Neuronal stem cell (in vitro differentiated cells): Measurements from ENCODE around the gene PAPPA.
A peak's percentile ranks its signal among the peaks of the same experiment; 100 is the strongest.

ENCODE experiments used
- DNase-seq: peaks from one replicate; pipeline ENCODE4 v3.0.0-alpha.2; 2013; ENCODE audit warnings: low spot score
- H2AFZ ChIP-seq: one replicate; pipeline ENCODE4 v1.6.1; 2013; ENCODE audit warnings: mild to moderate bottlenecking, low read length, inconsistent platforms
- H2AK5ac ChIP-seq: 2 replicates; pipeline ENCODE4 v1.6.1; 2013; ENCODE audit warnings: low read depth, mild to moderate bottlenecking, inconsistent platforms, low read length, moderate library complexity, mixed read lengths
- H2BK120ac ChIP-seq: 2 replicates; pipeline ENCODE4 v1.6.1; 2013; ENCODE audit warnings: low read depth, mild to moderate bottlenecking, inconsistent platforms, low read length, moderate library complexity, mixed read lengths
- H2BK12ac ChIP-seq: one replicate; pipeline ENCODE4 v1.6.1; 2013; ENCODE audit warnings: low read length, inconsistent platforms
- H2BK15ac ChIP-seq: 2 replicates; pipeline ENCODE4 v1.6.1; 2013; ENCODE audit warnings: mild to moderate bottlenecking, low read length, inconsistent platforms, mixed read lengths
- H2BK5ac ChIP-seq: one replicate; pipeline ENCODE4 v1.6.1; 2013; ENCODE audit warnings: inconsistent platforms, mild to moderate bottlenecking, low read length, moderate library complexity
- H3K14ac ChIP-seq: one replicate; pipeline ENCODE4 v1.6.1; 2013; ENCODE audit warnings: low read length, inconsistent platforms
- H3K18ac ChIP-seq: 2 replicates; pipeline ENCODE4 v1.6.1; 2013; ENCODE audit warnings: low read length, inconsistent platforms
- H3K23ac ChIP-seq: 2 replicates; pipeline ENCODE4 v1.6.1; 2013; ENCODE audit warnings: low read depth, mild to moderate bottlenecking, mixed read lengths, low read length, inconsistent platforms; ENCODE audit not compliant: poor library complexity
- H3K27ac ChIP-seq: replicated peaks from 3 replicates; pipeline ENCODE4 v1.5.1; 2013; ENCODE audit warnings: low read length, inconsistent platforms
- H3K27me3 ChIP-seq, 3 experiments: 2 replicates each; pipeline ENCODE4 v1.6.1; 2013; ENCODE audit warnings: low read length in 3 of 3, mild to moderate bottlenecking in 2 of 3, inconsistent platforms in 1 of 3, low read depth in 1 of 3, mixed read lengths in 1 of 3, moderate library complexity in 1 of 3; ENCODE audit not compliant: control insufficient read depth in 3 of 3, insufficient read depth in 3 of 3
- H3K36me3 ChIP-seq, 2 donors: replicated peaks in 1 of 2; 2 replicates each; pipeline ENCODE4 v1.6.1; 2013; ENCODE audit warnings: low read length in 2 of 2; ENCODE audit not compliant: control insufficient read depth in 2 of 2, insufficient read depth in 2 of 2
- H3K4ac ChIP-seq: 2 replicates; pipeline ENCODE4 v1.6.1; 2013; ENCODE audit warnings: inconsistent platforms, mild to moderate bottlenecking, low read length, moderate library complexity
- H3K4me1 ChIP-seq, 2 donors: 1 replicate in 1 of 2; 2 replicates in 1 of 2; pipeline ENCODE4 v1.6.1; 2013; ENCODE audit warnings: low read length in 2 of 2, low read depth in 1 of 2; ENCODE audit not compliant: control insufficient read depth in 2 of 2, insufficient read depth in 1 of 2
- H3K4me2 ChIP-seq: one replicate; pipeline ENCODE4 v1.6.1; 2013; ENCODE audit warnings: mild to moderate bottlenecking, low read length, inconsistent platforms; ENCODE audit not compliant: insufficient read depth, poor library complexity, severe bottlenecking
- H3K4me3 ChIP-seq, 2 donors: 2 replicates each; pipeline ENCODE4 v1.5.1; 2013; ENCODE audit warnings: low read length in 2 of 2, mild to moderate bottlenecking in 2 of 2, inconsistent platforms in 1 of 2, moderate library complexity in 1 of 2
- H3K79me1 ChIP-seq: one replicate; pipeline ENCODE4 v1.6.1; 2013; ENCODE audit warnings: low read depth, mild to moderate bottlenecking, inconsistent platforms, low read length, moderate library complexity
- H3K9ac ChIP-seq: one replicate; pipeline ENCODE4 v1.6.1; 2013; ENCODE audit warnings: mild to moderate bottlenecking, low read depth, low read length, inconsistent platforms; ENCODE audit not compliant: poor library complexity
- H3K9me3 ChIP-seq, 2 donors: replicated peaks in 1 of 2; 2 replicates each; pipeline versions ENCODE3 to v1.6.1; 2013; ENCODE audit warnings: low read length in 2 of 2, mild to moderate bottlenecking in 2 of 2, inconsistent platforms in 1 of 2, low read depth in 1 of 2, mixed read lengths in 1 of 2, moderate library complexity in 1 of 2; ENCODE audit not compliant: control insufficient read depth in 2 of 2, insufficient read depth in 1 of 2
- H4K8ac ChIP-seq: one replicate; pipeline ENCODE4 v1.6.1; 2013; ENCODE audit warnings: low read depth, mild to moderate bottlenecking, inconsistent platforms, low read length, moderate library complexity
- H4K91ac ChIP-seq: one replicate; pipeline ENCODE4 v1.6.1; 2013; ENCODE audit warnings: low read length, low read depth, mild to moderate bottlenecking, inconsistent platforms; ENCODE audit not compliant: poor library complexity
- WGBS, 2 donors: extraction: QIAGEN DNeasy Blood & Tissue Kit; methylation state at CpG; one replicate each; pipeline ENCODE4 v1.1.7; 2013; ENCODE audit warnings: missing lambda C conversion rate in 2 of 2, mixed read lengths in 1 of 2; ENCODE audit not compliant: insufficient read length in 2 of 2, insufficient replicate concordance in 1 of 2; ENCODE audit errors: extremely low coverage in 2 of 2; 5-methylcytosine and 5-hydroxymethylcytosine counted together

Gene PAPPA

DNA sequence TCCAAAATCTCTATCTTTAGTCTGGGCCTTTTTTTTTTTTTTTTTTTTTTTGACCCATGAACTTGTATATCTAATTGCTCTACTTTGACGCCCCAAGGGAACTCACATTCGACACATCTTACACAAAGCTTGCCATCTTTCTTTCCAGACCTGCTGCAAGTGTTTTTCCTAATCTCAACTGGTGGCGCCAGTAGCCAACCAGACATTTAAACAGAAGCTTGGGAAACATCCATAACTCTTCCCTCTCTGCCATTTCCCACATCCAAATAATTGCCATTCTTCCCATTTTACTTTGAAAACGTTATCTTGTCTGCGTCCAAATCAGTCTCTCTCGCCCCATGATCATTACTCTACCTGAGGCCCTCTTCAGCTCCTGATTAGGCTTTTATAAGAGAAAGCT is 130.9 kb downstream of the PAPPA start:
- no peak overlapping the region for H3K14ac ChIP-seq
- H4K91ac ChIP-seq: no peak overlapping the region
- no peak overlapping the region for H3K23ac ChIP-seq
- H3K27me3 ChIP-seq: peaks cover 0 to 4% (median 0%) of the 10 kb centered on the region in 3 experiments
- no peak overlapping the region for H2BK15ac ChIP-seq
- H3K18ac ChIP-seq: no peak overlapping the region
- no peak overlapping the region for H2BK12ac ChIP-seq
- H3K4me2 ChIP-seq: no peak overlapping the region
- H3K4me3 ChIP-seq: no peak overlapping the region
- H3K4me1 ChIP-seq: peaks cover 26 to 43% of the 10 kb centered on the region in 2 donors
- no peak overlapping the region for H2BK120ac ChIP-seq
- H3K9me3 ChIP-seq: no peaks in the 10 kb centered on the region
- H3K36me3 ChIP-seq: peaks cover 0 to 6% of the 10 kb centered on the region in 2 donors
- no peak overlapping the region for H2AFZ ChIP-seq
- H3K9ac ChIP-seq: no peak overlapping the region
- DNase-seq: no peak
- H3K27ac ChIP-seq: no peak overlapping the region
- H2BK5ac ChIP-seq: no peak overlapping the region
- no peak overlapping the region for H4K8ac ChIP-seq
- no peaks in the 10 kb centered on the region for H3K79me1 ChIP-seq
- no CpG with 5 or more reads among the region's 6 CpGs for WGBS, 2 donors
- no peak overlapping the region for H2AK5ac ChIP-seq
- no peak overlapping the region for H3K4ac ChIP-seq

DNA sequence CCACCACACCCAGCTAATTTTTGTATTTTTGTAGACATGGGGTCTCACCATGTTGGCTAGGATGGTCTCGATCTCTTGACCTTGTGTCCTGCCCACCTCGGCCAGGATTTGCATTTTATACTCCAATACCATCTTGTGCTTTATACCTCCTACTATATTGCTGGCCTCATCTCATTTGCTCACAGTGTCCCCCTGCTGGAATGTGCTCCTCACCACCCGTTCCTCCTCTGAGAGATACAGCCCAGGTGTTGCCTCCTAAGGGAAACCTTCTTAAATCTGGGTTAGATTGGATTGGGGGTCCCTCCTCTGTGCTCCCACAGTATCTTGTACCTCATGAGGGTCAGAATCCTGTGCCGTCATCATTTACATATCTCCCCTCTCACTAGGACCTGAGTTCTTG is 131.7 kb downstream of the PAPPA start:
- DNase-seq: no peak

GRCh38 chr9:116286297-116286696 is 132.7 kb downstream of the PAPPA start:
- peak; percentile 67 for DNase-seq
- WGBS, 2 donors: no CpG with 5 or more reads among the region's 9 CpGs
- H3K27me3 ChIP-seq: peaks cover 0 to 4% (median 0%) of the 10 kb centered on the region in 3 experiments

More for the DNA sequence above, 131.7 kb downstream of the PAPPA start:
- Histone ChIP-seq H3K27ac (no peak overlapping the region), H2AK5ac (no peak overlapping the region), H3K4me3 (no peak overlapping the region), H3K36me3 (peaks cover 0 to 6% of the 10 kb centered on the region in 2 donors), H3K4me1 (peaks cover 21 to 35% of the 10 kb centered on the region in 2 donors), H3K79me1 (no peaks in the 10 kb centered on the region), H4K91ac (no peak overlapping the region), H3K9ac (no peak overlapping the region), H3K4ac (no peak overlapping the region), H3K9me3 (no peaks in the 10 kb centered on the region), H3K23ac (no peak overlapping the region), H3K14ac (no peak overlapping the region), H2BK120ac (no peak overlapping the region), H4K8ac (no peak overlapping the region), H2BK5ac (no peak overlapping the region), H3K27me3 (peaks cover 0 to 4% (median 0%) of the 10 kb centered on the region in 3 experiments), H2AFZ (no peak overlapping the region), H2BK12ac (no peak overlapping the region), H2BK15ac (no peak overlapping the region), H3K4me2 (no peak overlapping the region), H3K18ac (no peak overlapping the region)
- WGBS, 2 donors: no CpG with 5 or more reads among the region's 4 CpGs

GRCh38 chr9:116287721-116288120 is 134.1 kb downstream of the PAPPA start:
- Histone ChIP-seq H3K27ac (no peak overlapping the region), H3K4me3 (no peak overlapping the region), H3K14ac (no peak overlapping the region), H3K79me1 (no peaks in the 10 kb centered on the region), H3K23ac (no peak overlapping the region), H4K91ac (no peak overlapping the region), H3K9ac (no peak overlapping the region), H2BK5ac (no peak overlapping the region), H3K9me3 (no peaks in the 10 kb centered on the region), H2AK5ac (no peak overlapping the region), H3K36me3 (no peaks in the 10 kb centered on the region), H3K27me3 (peaks cover 0 to 4% (median 0%) of the 10 kb centered on the region in 3 experiments), H2AFZ (no peak overlapping the region), H2BK15ac (no peak overlapping the region), H2BK120ac (no peak overlapping the region), H3K4me2 (no peak overlapping the region), H3K4ac (no peak overlapping the region), H4K8ac (no peak overlapping the region), H3K4me1 (peaks cover 16 to 21% of the 10 kb centered on the region in 2 donors), H2BK12ac (no peak overlapping the region), H3K18ac (no peak overlapping the region)
- no CpG with 5 or more reads among the region's 4 CpGs for WGBS, 2 donors
- DNase-seq: no peak

More at GRCh38 chr9:116286297-116286696, 132.7 kb downstream of the PAPPA start:
- Histone ChIP-seq H3K4me2 (no peak overlapping the region), H2AK5ac (no peak overlapping the region), H3K4me1 (peaks cover 17 to 26% of the 10 kb centered on the region in 2 donors), H3K36me3 (peaks cover 0 to 5% of the 10 kb centered on the region in 2 donors), H3K9me3 (no peaks in the 10 kb centered on the region), H2BK15ac (no peak overlapping the region), H4K91ac (no peak overlapping the region), H4K8ac (no peak overlapping the region), H3K4me3 (no peak overlapping the region), H3K27ac (no peak overlapping the region), H3K14ac (no peak overlapping the region), H2BK120ac (no peak overlapping the region), H3K18ac (no peak overlapping the region), H2BK5ac (no peak overlapping the region), H2BK12ac (no peak overlapping the region), H2AFZ (peak overlapping the region; percentile 51), H3K79me1 (no peaks in the 10 kb centered on the region), H3K9ac (no peak overlapping the region), H3K4ac (no peak overlapping the region), H3K23ac (no peak overlapping the region)
